Amniotic epithelial cell (primary cell): Measurements from ENCODE around the gene STXBP3.
A peak's percentile ranks its signal among the peaks of the same experiment; 100 is the strongest.
"Not testable (repeated sequence)": the region's sequence is repeated elsewhere in the genome, so short reads cannot be mapped to it uniquely, and the experiment has no call there.

Experiments
- DNase-seq: peaks from one replicate; pipeline ENCODE4 v3.0.0-alpha.2; 2010; ENCODE audit warnings: low read depth

Gene STXBP3, protein sequence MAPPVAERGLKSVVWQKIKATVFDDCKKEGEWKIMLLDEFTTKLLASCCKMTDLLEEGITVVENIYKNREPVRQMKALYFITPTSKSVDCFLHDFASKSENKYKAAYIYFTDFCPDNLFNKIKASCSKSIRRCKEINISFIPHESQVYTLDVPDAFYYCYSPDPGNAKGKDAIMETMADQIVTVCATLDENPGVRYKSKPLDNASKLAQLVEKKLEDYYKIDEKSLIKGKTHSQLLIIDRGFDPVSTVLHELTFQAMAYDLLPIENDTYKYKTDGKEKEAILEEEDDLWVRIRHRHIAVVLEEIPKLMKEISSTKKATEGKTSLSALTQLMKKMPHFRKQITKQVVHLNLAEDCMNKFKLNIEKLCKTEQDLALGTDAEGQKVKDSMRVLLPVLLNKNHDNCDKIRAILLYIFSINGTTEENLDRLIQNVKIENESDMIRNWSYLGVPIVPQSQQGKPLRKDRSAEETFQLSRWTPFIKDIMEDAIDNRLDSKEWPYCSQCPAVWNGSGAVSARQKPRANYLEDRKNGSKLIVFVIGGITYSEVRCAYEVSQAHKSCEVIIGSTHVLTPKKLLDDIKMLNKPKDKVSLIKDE

GRCh38 chr1:108746382-108747170 lies at the start of gene STXBP3:
TSS of gene STXBP3 (plus strand) at chr1:108746674. CDS start at chr1:108746738, 64 bp downstream.
- peak; percentile 95 for DNase-seq

GRCh38 chr1:108699375-108700332 lies 46.8 kb upstream of the STXBP3 start:
- DNase-seq = no peak

GRCh38 chr1:108701176-108701849 lies 45.2 kb upstream of the STXBP3 start:
- DNase-seq = no peak

DNA sequence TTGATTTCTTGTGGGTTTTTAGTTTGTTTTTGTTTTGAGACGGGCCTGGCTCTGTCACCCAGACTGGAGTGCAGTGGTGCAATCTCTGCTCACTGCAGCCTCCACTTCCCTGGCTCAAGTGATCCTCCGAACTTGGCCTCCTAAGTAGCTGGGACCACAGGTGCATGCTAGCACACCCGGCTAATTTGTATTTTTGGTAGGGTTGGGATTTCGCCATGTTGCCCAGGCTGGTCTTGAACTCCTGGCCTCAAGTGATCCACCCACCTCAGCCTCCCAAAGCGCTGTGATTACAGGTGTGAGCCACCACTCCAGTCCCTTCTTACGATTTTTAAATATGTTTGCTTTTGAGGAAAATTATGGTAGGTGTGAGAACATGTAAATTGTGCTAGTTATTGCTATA lies 44.4 kb upstream of the STXBP3 start:
- DNase-seq = not testable (repeated sequence)

GRCh38 chr1:108703939-108704338 lies 42.5 kb upstream of the STXBP3 start:
- DNase-seq = no peak

DNA sequence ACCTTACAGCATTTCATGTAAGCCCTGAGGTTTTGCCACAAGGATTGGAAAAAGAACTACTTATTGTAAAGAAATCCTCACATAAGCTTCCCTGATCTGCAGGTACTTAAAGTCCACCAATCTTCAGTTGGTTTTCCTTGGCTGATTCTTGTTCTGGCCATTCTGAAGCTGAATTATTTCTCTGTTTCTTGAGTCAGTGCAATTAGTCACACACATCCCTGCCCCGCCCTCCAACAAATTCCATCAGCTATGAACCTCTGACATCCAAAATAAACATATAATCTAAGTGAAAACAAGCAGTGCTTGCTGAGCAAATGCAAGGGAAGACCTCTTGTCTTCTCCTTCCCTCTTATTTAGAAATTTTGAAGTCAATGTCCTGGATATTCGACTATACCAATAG lies 42.0 kb upstream of the STXBP3 start:
- peak; percentile 63 for DNase-seq

DNA sequence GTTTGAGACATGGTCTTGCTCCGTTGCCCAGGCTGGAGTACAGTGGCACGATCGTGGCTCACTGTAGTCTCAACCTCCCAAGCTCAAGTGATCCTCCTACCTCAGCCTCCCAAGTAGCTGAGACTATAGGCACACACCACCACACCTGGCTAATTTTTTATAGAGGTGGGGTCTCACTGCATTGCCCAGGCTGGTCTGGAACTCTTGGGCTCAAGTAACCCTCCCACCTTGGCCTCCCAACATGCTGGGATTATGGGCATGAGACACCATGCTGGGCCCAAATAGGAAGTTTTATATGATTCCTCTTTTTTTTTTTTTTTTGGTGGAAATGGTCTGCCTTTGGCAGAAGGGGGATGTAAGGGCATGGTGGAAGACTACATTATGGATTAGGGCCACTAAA lies 39.8 kb upstream of the STXBP3 start:
- DNase-seq = no peak

DNA sequence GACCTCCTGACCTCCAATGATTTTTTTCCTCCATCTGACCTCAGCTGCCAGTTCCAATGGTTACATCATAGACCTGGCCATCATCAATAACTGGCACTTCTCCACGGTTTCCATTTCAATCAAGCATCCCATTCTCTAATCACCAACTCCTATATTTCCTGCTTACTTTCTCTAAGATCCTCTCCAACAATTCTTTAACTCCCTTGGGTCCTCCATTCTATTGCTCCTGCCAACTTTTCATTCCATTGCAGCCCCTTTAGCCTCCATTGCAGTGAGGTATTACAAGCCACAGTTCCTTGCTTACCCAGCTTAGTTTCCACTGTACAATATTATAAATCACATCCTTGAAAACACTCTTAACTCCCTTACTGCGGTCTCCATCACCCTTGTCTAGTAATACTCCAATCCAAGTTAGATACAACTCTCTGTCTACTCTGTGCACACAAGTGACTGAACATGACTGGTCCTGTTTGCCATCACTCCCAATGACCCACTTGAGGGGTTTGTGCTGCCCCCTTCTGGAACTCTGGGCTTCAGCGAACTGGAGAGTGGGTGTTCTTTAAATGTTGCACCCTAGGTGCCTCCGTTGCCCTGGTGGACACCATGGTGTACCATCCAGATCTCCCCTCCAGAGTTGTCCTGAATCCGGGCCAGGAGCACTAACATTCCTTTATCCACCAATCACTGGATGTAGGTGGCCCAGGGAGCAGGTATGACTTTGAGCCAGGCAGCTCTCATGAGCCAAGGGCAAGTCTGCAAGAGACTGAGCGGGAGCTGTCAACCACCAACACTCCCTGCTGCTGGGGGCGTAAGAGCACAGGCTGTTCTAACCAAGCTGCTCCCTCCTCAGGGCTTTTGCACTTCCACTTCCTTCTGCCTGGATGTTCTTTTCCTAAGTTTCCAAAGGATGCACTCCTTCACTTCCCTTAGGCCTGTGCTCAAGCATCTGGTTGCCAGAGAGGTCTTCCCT lies 37.5 kb upstream of the STXBP3 start:
- DNase-seq = no peak

- DNase-seq = peak; percentile 56
Observed at GRCh38 chr1:108712606-108713150, 33.8 kb upstream of the STXBP3 start, which contains the start of gene FNDC7. TSS of gene FNDC7 (plus strand) at chr1:108712908. CDS start at chr1:108712934, 26 bp downstream.

DNA sequence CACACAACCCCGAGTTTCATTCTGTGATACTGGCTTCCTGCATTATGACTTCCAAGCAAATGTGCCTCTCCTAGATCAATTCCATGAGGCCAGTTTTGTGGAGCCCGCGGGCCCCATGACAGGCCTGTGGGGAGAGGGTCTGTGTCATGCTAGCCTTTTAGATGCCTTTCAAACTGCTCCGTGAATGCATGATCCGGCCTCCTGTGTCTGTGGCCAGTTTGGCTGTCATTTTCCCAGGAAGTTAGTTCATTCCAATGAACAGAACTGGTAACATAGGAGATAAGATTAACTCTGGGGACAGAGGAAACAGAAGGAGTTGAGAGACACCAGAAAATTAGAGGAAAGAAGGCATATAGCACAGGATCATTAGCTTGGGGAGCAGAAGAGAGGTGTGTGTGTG lies 30.5 kb upstream of the STXBP3 start:
- DNase-seq = no peak

DNA sequence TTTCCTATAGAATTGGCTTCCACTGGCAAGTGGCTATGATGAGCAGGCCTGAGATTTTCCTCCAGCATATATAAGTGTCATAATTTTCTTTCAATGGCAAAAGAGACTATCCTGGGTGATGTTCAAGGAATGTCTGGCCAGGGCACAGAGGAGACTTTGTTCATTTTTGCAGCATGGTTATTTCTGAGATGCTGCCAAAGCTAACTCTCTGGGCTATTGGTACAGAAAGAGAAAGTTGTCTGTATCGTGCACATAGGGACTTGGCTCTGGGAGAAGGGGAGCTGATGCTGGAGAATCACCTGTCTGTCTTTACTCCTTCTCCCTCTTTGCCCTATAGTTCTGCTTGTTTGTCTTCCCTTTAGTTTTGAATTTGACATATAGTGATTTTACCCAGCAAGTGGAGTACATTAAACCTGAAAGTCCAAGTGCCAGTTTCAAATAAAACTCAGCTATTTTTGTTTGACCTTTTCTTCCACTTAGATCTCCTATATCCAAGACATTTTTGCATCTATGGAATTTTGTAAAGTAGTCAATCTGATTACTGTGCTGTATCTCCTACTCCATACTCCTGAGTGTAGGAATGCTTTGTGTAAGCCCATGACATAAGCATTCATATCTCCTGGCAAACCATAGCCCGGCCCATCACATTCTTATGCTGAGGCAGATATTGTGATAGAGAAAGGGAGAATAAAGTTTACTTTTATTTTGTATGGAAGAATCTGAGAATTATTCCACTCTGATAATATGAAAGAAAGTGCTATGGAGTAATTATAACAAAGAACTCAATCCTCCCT lies 29.8 kb upstream of the STXBP3 start:
- DNase-seq = peak; percentile 55

- no peak for DNase-seq
Observed at GRCh38 chr1:108717774-108718316, 28.6 kb upstream of the STXBP3 start.

GRCh38 chr1:108718927-108719655 lies 27.4 kb upstream of the STXBP3 start:
- no peak for DNase-seq

DNA sequence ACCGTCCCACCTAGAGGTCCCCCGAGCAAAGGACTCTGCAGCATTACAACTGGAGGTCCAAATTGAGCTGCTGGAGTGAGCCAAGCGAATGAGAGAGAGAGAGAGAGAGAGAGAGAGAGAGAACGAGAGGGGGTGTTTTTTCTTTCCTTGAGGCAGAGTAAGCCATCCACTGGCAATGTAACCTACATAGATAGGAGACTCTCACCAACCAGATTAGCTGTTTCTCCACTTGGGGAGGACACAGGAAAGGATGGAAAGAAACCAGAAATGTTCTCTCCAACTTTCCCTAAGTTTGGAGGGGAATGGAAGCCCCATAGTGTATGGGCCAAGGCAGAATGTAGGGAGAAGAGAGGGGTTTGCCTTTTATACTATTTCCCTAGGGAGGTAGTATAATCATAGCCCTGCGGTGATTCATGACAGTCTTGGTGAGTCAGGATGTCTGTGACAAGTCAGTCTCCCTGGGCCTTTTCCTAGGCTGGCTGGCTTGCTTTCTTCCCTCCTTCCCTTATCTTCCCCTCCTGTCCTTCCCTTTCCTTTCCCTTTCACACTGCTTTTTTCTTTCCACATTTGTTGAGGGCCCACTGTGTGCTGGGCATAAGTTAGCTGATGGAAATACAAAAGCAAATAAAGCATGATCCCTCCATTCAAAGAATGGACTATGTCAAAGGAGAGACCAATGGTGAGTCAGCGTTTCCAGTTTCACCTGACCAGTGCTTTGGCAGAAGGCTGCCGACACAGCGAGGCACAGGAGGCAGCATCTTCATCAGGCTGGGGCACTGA lies 26.6 kb upstream of the STXBP3 start:
- peak; percentile 74 for DNase-seq

- no peak for DNase-seq
Observed at GRCh38 chr1:108722292-108722691, 24.2 kb upstream of the STXBP3 start.

DNA sequence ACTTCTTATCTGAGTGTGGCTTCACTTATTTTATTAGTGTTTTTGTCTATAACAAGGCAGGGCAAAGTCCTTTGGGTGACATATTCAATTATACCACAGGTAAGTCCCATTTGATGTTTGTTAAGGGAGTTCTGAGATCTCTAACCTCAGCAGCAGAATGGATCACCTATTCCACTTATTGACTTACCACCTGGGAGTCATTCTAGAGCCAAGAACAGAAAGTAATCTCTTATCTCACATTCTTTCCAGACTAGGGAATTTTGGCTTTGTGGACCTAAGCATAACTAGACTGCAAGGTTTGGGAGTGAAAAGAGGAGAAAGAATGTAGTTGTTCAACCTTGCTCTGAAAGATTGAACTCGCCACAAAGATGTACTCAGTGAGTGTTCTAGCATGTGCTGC lies 20.6 kb upstream of the STXBP3 start:
- DNase-seq = no peak
